ENCODE data around the gene TAF1A.
A peak's percentile ranks its signal among the peaks of the same experiment; 100 is the strongest.

Gene TAF1A

GRCh38 chr1:222561656-222562055, 28.1 kb downstream of the TAF1A start:
- DNase-seq: no peak
- H3K27ac Mint-ChIP-seq: no peak overlapping the region
- no peaks in the 10 kb centered on the region for H3K27me3 Mint-ChIP-seq
- H3K4me1 Mint-ChIP-seq (ENCODE audit: low read depth): no peaks in the 10 kb centered on the region
- peaks cover 86% of the 10 kb centered on the region for H3K36me3 Mint-ChIP-seq (ENCODE audit: low read depth)
- no peaks in the 10 kb centered on the region for H3K9me3 Mint-ChIP-seq
- no peak overlapping the region for H3K4me3 Mint-ChIP-seq

- no peak overlapping the region for H3K4me3 Mint-ChIP-seq
- H3K9me3 Mint-ChIP-seq: no peaks in the 10 kb centered on the region
- H3K27me3 Mint-ChIP-seq: no peaks in the 10 kb centered on the region
- H3K4me1 Mint-ChIP-seq (ENCODE audit: low read depth): no peaks in the 10 kb centered on the region
- peaks cover 80% of the 10 kb centered on the region for H3K36me3 Mint-ChIP-seq (ENCODE audit: low read depth)
- no peak overlapping the region for H3K27ac Mint-ChIP-seq
- DNase-seq: no peak
Measured at GRCh38 chr1:222557574-222557973, 32.2 kb downstream of the TAF1A start.

GRCh38 chr1:222557148-222557547, 32.6 kb downstream of the TAF1A start:
- H3K4me3 Mint-ChIP-seq: no peak overlapping the region
- no peaks in the 10 kb centered on the region for H3K27me3 Mint-ChIP-seq
- peaks cover 78% of the 10 kb centered on the region for H3K36me3 Mint-ChIP-seq (ENCODE audit: low read depth)
- no peaks in the 10 kb centered on the region for H3K4me1 Mint-ChIP-seq (ENCODE audit: low read depth)
- no peak for DNase-seq
- no peak overlapping the region for H3K27ac Mint-ChIP-seq
- no peaks in the 10 kb centered on the region for H3K9me3 Mint-ChIP-seq

- no peaks in the 10 kb centered on the region for H3K9me3 Mint-ChIP-seq
- DNase-seq: no peak
- H3K36me3 Mint-ChIP-seq (ENCODE audit: low read depth): peaks cover 70% of the 10 kb centered on the region
- no peaks in the 10 kb centered on the region for H3K27me3 Mint-ChIP-seq
- H3K4me3 Mint-ChIP-seq: no peak overlapping the region
- H3K27ac Mint-ChIP-seq: peak overlapping the region; percentile 59
- H3K4me1 Mint-ChIP-seq (ENCODE audit: low read depth): no peaks in the 10 kb centered on the region
Measured at GRCh38 chr1:222555992-222556615, 33.6 kb downstream of the TAF1A start.

- Mint-ChIP-seq H3K27me3 (no peaks in the 10 kb centered on the region), H3K4me1 (ENCODE audit: low read depth) (no peaks in the 10 kb centered on the region), H3K36me3 (ENCODE audit: low read depth) (peaks cover 51% of the 10 kb centered on the region), H3K27ac (no peak overlapping the region), H3K4me3 (no peak overlapping the region), H3K9me3 (no peaks in the 10 kb centered on the region)
- no peak for DNase-seq
Measured at GRCh38 chr1:222554177-222554576, 35.6 kb downstream of the TAF1A start.

GRCh38 chr1:222552882-222553281, 36.9 kb downstream of the TAF1A start:
- Mint-ChIP-seq H3K9me3 (no peaks in the 10 kb centered on the region), H3K27me3 (no peaks in the 10 kb centered on the region), H3K27ac (no peak overlapping the region), H3K36me3 (ENCODE audit: low read depth) (peaks cover 42% of the 10 kb centered on the region), H3K4me1 (ENCODE audit: low read depth) (no peaks in the 10 kb centered on the region), H3K4me3 (no peak overlapping the region)
- no peak for DNase-seq

- H3K9me3 Mint-ChIP-seq: no peaks in the 10 kb centered on the region
- DNase-seq: no peak
- H3K36me3 Mint-ChIP-seq (ENCODE audit: low read depth): peaks cover 3% of the 10 kb centered on the region
- peaks cover 27% of the 10 kb centered on the region for H3K27me3 Mint-ChIP-seq
- no peaks in the 10 kb centered on the region for H3K4me1 Mint-ChIP-seq (ENCODE audit: low read depth)
- no peak within 1 kb of the TSS for H3K27ac Mint-ChIP-seq
- no peak within 1 kb of the TSS for H3K4me3 Mint-ChIP-seq
Measured at GRCh38 chr1:222547944-222548671, 41.6 kb downstream of the TAF1A start, which contains the start of gene HHIPL2. Gene HHIPL2 (minus strand): TSS chr1:222548104. CDS start chr1:222548044, 60 bp downstream.

- no peak overlapping the region for H3K27ac Mint-ChIP-seq
- H3K4me3 Mint-ChIP-seq: no peak overlapping the region
- H3K36me3 Mint-ChIP-seq (ENCODE audit: low read depth): no peaks in the 10 kb centered on the region
- no peaks in the 10 kb centered on the region for H3K4me1 Mint-ChIP-seq (ENCODE audit: low read depth)
- no peak for DNase-seq
- no peaks in the 10 kb centered on the region for H3K9me3 Mint-ChIP-seq
- peaks cover 32% of the 10 kb centered on the region for H3K27me3 Mint-ChIP-seq
Measured at GRCh38 chr1:222547260-222547614, 42.5 kb downstream of the TAF1A start.

- no peaks in the 10 kb centered on the region for H3K36me3 Mint-ChIP-seq (ENCODE audit: low read depth)
- H3K9me3 Mint-ChIP-seq: no peaks in the 10 kb centered on the region
- H3K27ac Mint-ChIP-seq: no peak overlapping the region
- no peak overlapping the region for H3K4me3 Mint-ChIP-seq
- no peaks in the 10 kb centered on the region for H3K4me1 Mint-ChIP-seq (ENCODE audit: low read depth)
- H3K27me3 Mint-ChIP-seq: peaks cover 35% of the 10 kb centered on the region
- no peak for DNase-seq
Measured at GRCh38 chr1:222546548-222547259, 43.0 kb downstream of the TAF1A start.

- H3K27me3 Mint-ChIP-seq: peaks cover 35% of the 10 kb centered on the region
- no peaks in the 10 kb centered on the region for H3K4me1 Mint-ChIP-seq (ENCODE audit: low read depth)
- H3K4me3 Mint-ChIP-seq: no peak overlapping the region
- DNase-seq: no peak
- H3K27ac Mint-ChIP-seq: no peak overlapping the region
- H3K36me3 Mint-ChIP-seq (ENCODE audit: low read depth): no peaks in the 10 kb centered on the region
- H3K9me3 Mint-ChIP-seq: no peaks in the 10 kb centered on the region
Measured at GRCh38 chr1:222546091-222546490, 43.6 kb downstream of the TAF1A start.

GRCh38 chr1:222543817-222544216, 45.9 kb downstream of the TAF1A start:
- Mint-ChIP-seq H3K4me1 (ENCODE audit: low read depth) (no peaks in the 10 kb centered on the region), H3K27ac (no peak overlapping the region), H3K36me3 (ENCODE audit: low read depth) (no peaks in the 10 kb centered on the region), H3K27me3 (peaks cover 35% of the 10 kb centered on the region), H3K9me3 (no peaks in the 10 kb centered on the region), H3K4me3 (no peak overlapping the region)
- no peak for DNase-seq

GRCh38 chr1:222540598-222540995, 49.1 kb downstream of the TAF1A start:
- Mint-ChIP-seq H3K27me3 (peaks cover 25% of the 10 kb centered on the region), H3K4me3 (no peak overlapping the region), H3K27ac (no peak overlapping the region), H3K9me3 (no peaks in the 10 kb centered on the region), H3K36me3 (ENCODE audit: low read depth) (no peaks in the 10 kb centered on the region), H3K4me1 (ENCODE audit: low read depth) (no peaks in the 10 kb centered on the region)
- no peak for DNase-seq

GRCh38 chr1:222539951-222540597, 49.7 kb downstream of the TAF1A start:
- peaks cover 20% of the 10 kb centered on the region for H3K27me3 Mint-ChIP-seq
- no peak overlapping the region for H3K4me3 Mint-ChIP-seq
- no peak for DNase-seq
- H3K36me3 Mint-ChIP-seq (ENCODE audit: low read depth): no peaks in the 10 kb centered on the region
- H3K9me3 Mint-ChIP-seq: no peaks in the 10 kb centered on the region
- H3K4me1 Mint-ChIP-seq (ENCODE audit: low read depth): no peaks in the 10 kb centered on the region
- H3K27ac Mint-ChIP-seq: no peak overlapping the region

- H3K4me3 Mint-ChIP-seq: no peak overlapping the region
- no peak for DNase-seq
- no peaks in the 10 kb centered on the region for H3K4me1 Mint-ChIP-seq (ENCODE audit: low read depth)
- H3K27me3 Mint-ChIP-seq: no peaks in the 10 kb centered on the region
- H3K27ac Mint-ChIP-seq: no peak overlapping the region
- no peaks in the 10 kb centered on the region for H3K36me3 Mint-ChIP-seq (ENCODE audit: low read depth)
- H3K9me3 Mint-ChIP-seq: no peaks in the 10 kb centered on the region
Measured at GRCh38 chr1:222535455-222535854, 54.3 kb downstream of the TAF1A start.

- Mint-ChIP-seq H3K9me3 (no peaks in the 10 kb centered on the region), H3K27me3 (peaks cover 7% of the 10 kb centered on the region), H3K4me1 (ENCODE audit: low read depth) (no peaks in the 10 kb centered on the region), H3K4me3 (no peak overlapping the region), H3K36me3 (ENCODE audit: low read depth) (no peaks in the 10 kb centered on the region), H3K27ac (no peak overlapping the region)
- no peak for DNase-seq
Measured at GRCh38 chr1:222530852-222531251, 58.9 kb downstream of the TAF1A start.
